Left lung (tissue), 10 donors: Measurements from ENCODE around the gene TMEM151B. TPM values are rescaled to one million over a fixed set of nuclear protein-coding genes. Genes with fewer than 3 reads are reported as not detected.
A peak's percentile ranks its signal among the peaks of the same experiment; 100 is the strongest.

Experiments
- ATAC-seq: fragments of 200-7000 bp; cut with Tn5 transposase; one replicate; pipeline ENCODE4 v1.9.1; 2020; ENCODE audit warnings: moderate library complexity
- DNase-seq, 4 donors: peaks; one replicate each; pipeline ENCODE4 v3.0.0-alpha.2; 2013 to 2020
- H3K27ac ChIP-seq, 2 donors: fragments of 200-600 bp; sonication (generic) in 1 of 2; one replicate each; pipeline versions ENCODE4 v1.5.0 to v1.8.0; 2020 to 2021
- H3K27me3 ChIP-seq, 2 donors: fragments of 200-600 bp; sonication (generic) in 1 of 2; one replicate each; pipeline versions ENCODE4 v1.5.0 to v1.8.0; 2020 to 2021
- H3K36me3 ChIP-seq, 2 donors: fragments of 200-600 bp; sonication (generic) in 1 of 2; one replicate each; pipeline versions ENCODE4 v1.5.0 to v1.8.0; 2020 to 2021
- H3K4me1 ChIP-seq, 2 donors: fragments of 200-600 bp; one replicate each; pipeline ENCODE4 v1.8.0; 2021
- H3K4me3 ChIP-seq, 2 donors: fragments of 200-600 bp; sonication (generic) in 1 of 2; one replicate each; pipeline versions ENCODE4 v1.5.0 to v1.8.0; 2020 to 2021; ENCODE audit warnings: mild to moderate bottlenecking in 1 of 2
- H3K9me3 ChIP-seq, 2 donors: fragments of 200-600 bp; sonication (generic) in 1 of 2; one replicate each; pipeline versions ENCODE4 v1.5.0 to v1.8.0; 2020 to 2021
- CTCF ChIP-seq, 2 donors: fragments of 200-600 bp; sonication (generic) in 1 of 2; IDR thresholded peaks; one replicate each; pipeline versions ENCODE4 v1.5.0 to v1.8.0; 2021; ENCODE audit warnings: antibody characterized with exemption in 2 of 2
- intact Hi-C, 2 donors: fragments of 100-400 bp; cut with DNase I; formaldehyde crosslinking; loops; one replicate each; pipeline versions ENCODE4 v1.11.2 to v1.14.2; 2022
- polyA plus RNA-seq, 6 donors: library from polyadenylated mRNA; unstranded; fragments of 120-200 nt; gene quantifications; one replicate each; pipeline ENCODE4 v1.2.1, GENCODE V29; 2013; ENCODE audit not compliant: insufficient read length in 6 of 6
- total RNA-seq, 2 donors: library from RNA; stranded (reverse); fragmentation: NEBNext Ultra II Directional; extraction: Animal tissue kit (Norgen Biotek cat#: 25700); gene quantifications; one replicate each; pipeline ENCODE4 v1.2.1, GENCODE V29; 2021
- donor health status: DM: no; HTN: yes; CAD: no.
- donor health status: DM: no; HTN: no; CAD: no.

The TMEM151B gene
- total and polyA plus RNA-seq, 8 donors = 0.70 to 1.2 (median 0.87) TPM; not detected in 2

GRCh38 chr6:44258325-44258863 lies 11.9 kb upstream of the TMEM151B start:
- Histone ChIP-seq H3K4me3 (no peak overlapping the region), H3K4me1 (peaks cover 27 to 66% of the 10 kb centered on the region in 2 donors), H3K9me3 (no peaks in the 10 kb centered on the region), H3K27ac (peak overlapping the region in 1 of 2 donors; percentile 87), H3K27me3 (no peaks in the 10 kb centered on the region), H3K36me3 (peaks cover 0 to 64% of the 10 kb centered on the region in 2 donors)
- TF ChIP-seq CTCF (IDR thresholded peaks at IDR 0.05) = no peak
- ATAC-seq = no peak
- intact Hi-C loops = no loop called here
- DNase-seq = peak in 1 of 4 donors; percentile 39

GRCh38 chr6:44258921-44259320 lies 11.3 kb upstream of the TMEM151B start:
- Histone ChIP-seq H3K4me1 (peaks cover 32 to 66% of the 10 kb centered on the region in 2 donors), H3K36me3 (peaks cover 0 to 59% of the 10 kb centered on the region in 2 donors), H3K9me3 (no peaks in the 10 kb centered on the region), H3K27me3 (no peaks in the 10 kb centered on the region), H3K4me3 (no peak overlapping the region), H3K27ac (no peak overlapping the region)
- TF ChIP-seq CTCF (IDR thresholded peaks at IDR 0.05) = no peak
- intact Hi-C loops = no loop called here
- no peak for DNase-seq
- ATAC-seq = no peak

GRCh38 chr6:44260011-44260410 lies 10.2 kb upstream of the TMEM151B start:
- no peak overlapping the region for H3K27ac ChIP-seq
- H3K36me3 ChIP-seq = peaks cover 0 to 48% of the 10 kb centered on the region in 2 donors
- no peaks in the 10 kb centered on the region for H3K27me3 ChIP-seq
- intact Hi-C loops = no loop called here
- ATAC-seq (no peak), DNase-seq (no peak)
- TF ChIP-seq CTCF (IDR thresholded peaks at IDR 0.05) = no peak
- H3K9me3 ChIP-seq = no peaks in the 10 kb centered on the region
- peaks cover 41 to 67% of the 10 kb centered on the region in 2 donors for H3K4me1 ChIP-seq
- H3K4me3 ChIP-seq = no peak overlapping the region

GRCh38 chr6:44260451-44261297 lies 9.6 kb upstream of the TMEM151B start:
- no peak for TF ChIP-seq CTCF (IDR thresholded peaks at IDR 0.05)
- Histone ChIP-seq H3K4me3 (no peak overlapping the region), H3K9me3 (no peaks in the 10 kb centered on the region), H3K36me3 (peaks cover 0 to 42% of the 10 kb centered on the region in 2 donors), H3K4me1 (peaks cover 41 to 63% of the 10 kb centered on the region in 2 donors), H3K27me3 (no peaks in the 10 kb centered on the region), H3K27ac (no peak overlapping the region)
- ATAC-seq = no peak
- no peak for DNase-seq
- intact Hi-C loops = no loop called here

- no peak for ATAC-seq
- no peak for TF ChIP-seq CTCF (IDR thresholded peaks at IDR 0.05)
- intact Hi-C loops = no loop called here
- Histone ChIP-seq H3K4me3 (no peak overlapping the region), H3K27ac (no peak overlapping the region), H3K4me1 (peaks cover 34 to 61% of the 10 kb centered on the region in 2 donors), H3K27me3 (no peaks in the 10 kb centered on the region), H3K9me3 (no peaks in the 10 kb centered on the region), H3K36me3 (peaks cover 0 to 42% of the 10 kb centered on the region in 2 donors)
- no peak for DNase-seq
Observed at GRCh38 chr6:44261581-44261980, 8.7 kb upstream of the TMEM151B start.
